K562 (cell line): Measurements from ENCODE around the gene FTO. TPM values are rescaled to one million over a fixed set of nuclear protein-coding genes. Genes with fewer than 3 reads are reported as not detected.

Experiments
- ATAC-seq: fragments of 200-7000 bp; cut with Tn5 transposase; 3 replicates; pipeline ENCODE4 v1.9.1; 2020; ENCODE audit warnings: moderate library complexity
- BruUV-seq: library from RNA; stranded (reverse); fragments of 400-500 nt; replicated peaks from 2 replicates; lab custom pipeline; 2021; lab: Mats Ljungman, UMichigan
- CTCF ChIA-PET: fragments of 300-600 bp; formaldehyde crosslinking; extraction: SDS; loops from one replicate; lab custom pipeline; 2021; ENCODE audit warnings: low intra/inter-chr PET ratio; lab: Yijun Ruan, JAX
- POLR2A ChIA-PET: fragments of 300-600, 350-650 bp; sonication (Branson Sonifier 250); formaldehyde crosslinking; extraction: SDS; loops from one replicate; lab custom pipeline; 2021; ENCODE audit warnings: antibody characterized with exemption, inconsistent platforms; lab: Yijun Ruan, JAX
- DNase-seq, 4 experiments: peaks; one replicate each; pipeline versions ENCODE4 v3.0.0 to v3.0.0-alpha.2; 2011 to 2018; ENCODE audit warnings: low spot score in 3 of 4, mixed read lengths in 3 of 4; ENCODE audit errors: extremely low read depth in 1 of 4
- FAIRE-seq: peaks from 2 replicates; lab custom pipeline; 2011; peaks lifted over from hg19 to GRCh38; lab: Jason Lieb, UNC
- H2AFZ ChIP-seq: 2 replicates; pipeline ENCODE4 v1.6.0; 2011; ENCODE audit warnings: low read depth, low read length, control low read depth, inconsistent platforms
- H3K27ac ChIP-seq: fragments of 200-600 bp; 3 replicates; pipeline ENCODE4 v1.8.0; 2011; ENCODE audit warnings: low read depth, mild to moderate bottlenecking, control low read depth, inconsistent platforms, low read length, moderate library complexity, mixed read lengths; ENCODE audit errors: extremely low read depth
- H3K27me3 ChIP-seq, 2 experiments: fragments of 300-600 bp in 1 of 2; 2 replicates in 1 of 2; 3 replicates in 1 of 2; pipeline versions ENCODE4 v1.6.0 to v1.8.0; 2011; ENCODE audit warnings: inconsistent platforms in 2 of 2, low read length in 2 of 2, mild to moderate bottlenecking in 1 of 2, mixed read lengths in 1 of 2, moderate library complexity in 1 of 2; ENCODE audit not compliant: control insufficient read depth in 2 of 2, insufficient read depth in 2 of 2
- H3K36me3 ChIP-seq: fragments of 300-600 bp; 3 replicates; pipeline ENCODE4 v1.8.0; 2011; ENCODE audit warnings: mild to moderate bottlenecking, low read length, inconsistent platforms; ENCODE audit not compliant: control insufficient read depth, insufficient read depth
- H3K4me1 ChIP-seq, 2 experiments: fragments of 200-600 bp in 1 of 2; replicated peaks in 1 of 2; 2 replicates in 1 of 2; 3 replicates in 1 of 2; pipeline versions ENCODE4 v1.5.1 to v1.8.0; 2011; ENCODE audit warnings: inconsistent platforms in 2 of 2, low read length in 2 of 2, mild to moderate bottlenecking in 1 of 2, mixed read lengths in 1 of 2, moderate library complexity in 1 of 2; ENCODE audit not compliant: control insufficient read depth in 2 of 2, insufficient read depth in 2 of 2
- H3K4me2 ChIP-seq: 2 replicates; pipeline ENCODE4 v1.6.1; 2011; ENCODE audit warnings: low read length, control low read depth, inconsistent platforms, mixed read lengths; ENCODE audit not compliant: insufficient read depth
- H3K4me3 ChIP-seq: fragments of 200-600 bp; sonication (generic), shearing (Covaris generic); 2 replicates; pipeline ENCODE4 v1.5.1; 2016; ENCODE audit warnings: control low read depth, inconsistent platforms
- H3K79me2 ChIP-seq: fragments of 200-600 bp; 3 replicates; pipeline ENCODE4 v1.8.0; 2011; ENCODE audit warnings: low read length, inconsistent platforms; ENCODE audit not compliant: control insufficient read depth, insufficient read depth
- H3K9ac ChIP-seq, 2 experiments: 2 replicates each; pipeline versions ENCODE4 v1.6.0 to v1.6.1; 2011; ENCODE audit warnings: low read depth in 2 of 2, low read length in 2 of 2, control low read depth in 1 of 2, inconsistent platforms in 1 of 2, mild to moderate bottlenecking in 1 of 2, mixed read lengths in 1 of 2; ENCODE audit not compliant: insufficient read depth in 1 of 2
- H3K9me1 ChIP-seq: one replicate; pipeline ENCODE4 v1.6.0; 2011; ENCODE audit warnings: inconsistent platforms, mild to moderate bottlenecking, low read length, moderate library complexity; ENCODE audit not compliant: control insufficient read depth, insufficient read depth
- H3K9me3 ChIP-seq: replicated peaks from 2 replicates; pipeline ENCODE4 v1.5.1; 2011; ENCODE audit warnings: low read depth, low read length, inconsistent platforms; ENCODE audit not compliant: control insufficient read depth, insufficient read depth
- H4K20me1 ChIP-seq: replicated peaks from 2 replicates; pipeline ENCODE4 v1.6.1; 2011; ENCODE audit warnings: low read length, inconsistent platforms, mixed read lengths; ENCODE audit not compliant: control insufficient read depth, insufficient read depth
- RREB1 ChIP-seq: fragments of 250-450 bp; sonication (Bioruptor Pico); IDR thresholded peaks from 2 replicates; pipeline ENCODE4 v1.4.0; 2020
- SREBF1 ChIP-seq: fragments of 150-350 bp; IDR thresholded peaks from 2 replicates; pipeline ENCODE4 v1.6.1; 2014; ENCODE audit warnings: antibody characterized with exemption, low read depth, low read length, borderline replicate concordance
- WGBS: fragments of 100-300 bp; shearing (Covaris generic); methylation state at CpG from one replicate; pipeline ENCODE4 v1.1.6; 2016; ENCODE audit warnings: low coverage, mixed read lengths; ENCODE audit not compliant: insufficient coverage; ENCODE audit errors: missing lambda C conversion rate; 5-methylcytosine and 5-hydroxymethylcytosine counted together
- in situ Hi-C: fragments of 300-500 bp; cut with MboI; formaldehyde crosslinking; loops from 4 replicates; pipeline ENCODE4 v1.15.0; 2018; ENCODE audit warnings: inconsistent platforms, mixed read lengths
- intact Hi-C: fragments of 100-400 bp; cut with micrococcal nuclease; formaldehyde crosslinking; loops from 2 replicates; pipeline ENCODE4 v1.14.2; 2022
- polyA plus RNA-seq, 8 experiments: library from polyadenylated mRNA; depleted of rRNA in 4 of 8; stranded (reverse) in 5 of 8; unstranded in 3 of 8; fragments of >200 nt; fragmentation: Nextera tagmentation in 2 of 8; fragmentation: Illumina TruSeq in 1 of 8; extraction: Ambion mirVana in 2 of 8; extraction: Trizol in 1 of 8; gene quantifications; 2 replicates each; pipeline versions ENCODE4 v1.2.1 to v1.2.3, GENCODE V29; 2011 to 2014; ENCODE audit warnings: inconsistent platforms in 1 of 8, missing spikeins in 1 of 8
- total RNA-seq, 7 experiments: library from RNA; depleted of rRNA in 6 of 7; stranded (reverse); fragments of >200 nt in 6 of 7; fragmentation: Illumina TruSeq in 2 of 7; extraction: Trizol in 2 of 7; gene quantifications; 2 replicates each; pipeline versions ENCODE4 v1.2.1 to v1.2.3, GENCODE V29; 2011 to 2021; ENCODE audit warnings: low replicate concordance in 1 of 7
- TF ChIP-seq, protein P1 (sequence below), 2 experiments: fragments of 450-650 bp; IDR thresholded peaks; 2 replicates each; pipeline ENCODE4 v1.6.1; 2018; ENCODE audit warnings: mild to moderate bottlenecking in 2 of 2, low read depth in 1 of 2; ENCODE audit not compliant: partially characterized antibody in 2 of 2

The FTO gene
- total and polyA plus RNA-seq, 9 of the 15 experiments (the other 6 are each of a cell fraction or from before 2014, with no cell fraction given): 11.3 to 27.7 (median 25.5) TPM

GRCh38 chr16:53715023-53715384 lies 11.0 kb downstream of the FTO start:
- in situ Hi-C loops: no loop called here

More at GRCh38 chr16:53715023-53715384, 11.0 kb downstream of the FTO start:
- ChIA-PET POLR2A (no interaction called here), CTCF (no interaction called here)
- H3K4me2 ChIP-seq: no peak overlapping the region
- no TSS peak for BruUV-seq
- no peak overlapping the region for H3K27ac ChIP-seq
- no peak overlapping the region for H3K9ac ChIP-seq
- ATAC-seq: no peak
- TF ChIP-seq, protein P1, sequence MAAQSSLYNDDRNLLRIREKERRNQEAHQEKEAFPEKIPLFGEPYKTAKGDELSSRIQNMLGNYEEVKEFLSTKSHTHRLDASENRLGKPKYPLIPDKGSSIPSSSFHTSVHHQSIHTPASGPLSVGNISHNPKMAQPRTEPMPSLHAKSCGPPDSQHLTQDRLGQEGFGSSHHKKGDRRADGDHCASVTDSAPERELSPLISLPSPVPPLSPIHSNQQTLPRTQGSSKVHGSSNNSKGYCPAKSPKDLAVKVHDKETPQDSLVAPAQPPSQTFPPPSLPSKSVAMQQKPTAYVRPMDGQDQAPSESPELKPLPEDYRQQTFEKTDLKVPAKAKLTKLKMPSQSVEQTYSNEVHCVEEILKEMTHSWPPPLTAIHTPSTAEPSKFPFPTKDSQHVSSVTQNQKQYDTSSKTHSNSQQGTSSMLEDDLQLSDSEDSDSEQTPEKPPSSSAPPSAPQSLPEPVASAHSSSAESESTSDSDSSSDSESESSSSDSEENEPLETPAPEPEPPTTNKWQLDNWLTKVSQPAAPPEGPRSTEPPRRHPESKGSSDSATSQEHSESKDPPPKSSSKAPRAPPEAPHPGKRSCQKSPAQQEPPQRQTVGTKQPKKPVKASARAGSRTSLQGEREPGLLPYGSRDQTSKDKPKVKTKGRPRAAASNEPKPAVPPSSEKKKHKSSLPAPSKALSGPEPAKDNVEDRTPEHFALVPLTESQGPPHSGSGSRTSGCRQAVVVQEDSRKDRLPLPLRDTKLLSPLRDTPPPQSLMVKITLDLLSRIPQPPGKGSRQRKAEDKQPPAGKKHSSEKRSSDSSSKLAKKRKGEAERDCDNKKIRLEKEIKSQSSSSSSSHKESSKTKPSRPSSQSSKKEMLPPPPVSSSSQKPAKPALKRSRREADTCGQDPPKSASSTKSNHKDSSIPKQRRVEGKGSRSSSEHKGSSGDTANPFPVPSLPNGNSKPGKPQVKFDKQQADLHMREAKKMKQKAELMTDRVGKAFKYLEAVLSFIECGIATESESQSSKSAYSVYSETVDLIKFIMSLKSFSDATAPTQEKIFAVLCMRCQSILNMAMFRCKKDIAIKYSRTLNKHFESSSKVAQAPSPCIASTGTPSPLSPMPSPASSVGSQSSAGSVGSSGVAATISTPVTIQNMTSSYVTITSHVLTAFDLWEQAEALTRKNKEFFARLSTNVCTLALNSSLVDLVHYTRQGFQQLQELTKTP (IDR thresholded peaks at IDR 0.05; ENCODE audit: low read depth in 1 of 2, partially characterized antibody in 2 of 2): no peak
- TF ChIP-seq RREB1 (CRISPR knock-in tag) (no peak), SREBF1 (no peak)
- H4K20me1 ChIP-seq: no peaks in the 10 kb centered on the region
- H3K4me3 ChIP-seq: no peak overlapping the region
- DNase-seq: no peak
- H3K36me3 ChIP-seq: no peaks in the 10 kb centered on the region
- FAIRE-seq: no peak
- no peaks in the 10 kb centered on the region for H3K9me3 ChIP-seq
- no peaks in the 10 kb centered on the region for H3K9me1 ChIP-seq
- no peak overlapping the region for H2AFZ ChIP-seq
- no peaks in the 10 kb centered on the region for H3K27me3 ChIP-seq
- H3K79me2 ChIP-seq: no peaks in the 10 kb centered on the region
- no peaks in the 10 kb centered on the region for H3K4me1 ChIP-seq
- intact Hi-C loops: no loop called here
- 29% methylated on average over 2 of the region's 2 CpGs for WGBS
